Erythroblast (primary cell): Measurements from ENCODE around the gene SESN2.

Source experiments
- GATA1 ChIP-seq: IDR thresholded peaks from 2 replicates; pipeline ENCODE4 v1.6.1; 2011; ENCODE audit warnings: low read depth, mild to moderate bottlenecking, control low read depth, low read length, moderate library complexity
- POLR2A ChIP-seq: IDR thresholded peaks from 2 replicates; pipeline ENCODE4 v1.6.1; 2011; ENCODE audit warnings: mild to moderate bottlenecking, low read length

DNA sequence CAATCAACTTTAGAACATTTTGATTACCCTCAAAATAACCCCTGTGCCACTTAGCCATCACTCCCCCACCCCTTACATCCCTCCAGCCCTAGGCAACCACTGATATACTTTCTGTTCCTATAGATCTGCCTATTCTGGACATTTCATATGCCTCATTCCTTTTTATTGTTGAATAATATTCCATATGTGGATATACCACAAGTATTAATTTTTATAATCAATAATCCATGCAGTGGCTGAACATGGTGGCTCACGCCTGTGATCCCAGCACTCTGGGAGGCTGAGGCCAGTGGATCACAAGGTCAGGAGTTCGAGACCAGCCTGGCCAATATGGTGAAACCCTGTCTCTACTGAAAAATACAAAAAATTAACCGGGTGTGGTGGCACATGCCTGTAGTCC is 49.4 kb downstream of the SESN2 start:
- no peak for TF ChIP-seq POLR2A
- no peak for TF ChIP-seq GATA1
